CD4-positive, alpha-beta T cell (primary cell): ENCODE data around the gene NDRG2. TPM values are rescaled to one million over a fixed set of nuclear protein-coding genes. Genes with fewer than 3 reads are reported as not detected.

Experiments used
- ATAC-seq: fragments of 200-7000 bp; cut with Tn5 transposase; one replicate; pipeline ENCODE4 v1.10.0; 2022; ENCODE audit warnings: mild to moderate bottlenecking; ENCODE audit not compliant: poor library complexity
- CTCF ChIA-PET: fragments of 350-600 bp; sonication (Branson Sonifier 250); formaldehyde crosslinking; loops from one replicate; lab custom pipeline; 2021; ENCODE audit warnings: antibody characterized with exemption, inconsistent platforms; lab: Charles Lee
- POLR2A ChIA-PET: fragments of 350-600 bp; sonication (Branson Sonifier 250); formaldehyde crosslinking; loops from one replicate; lab custom pipeline; 2021; ENCODE audit warnings: antibody characterized with exemption, inconsistent platforms; lab: Charles Lee
- DNase-seq, 14 experiments: peaks; one replicate each; pipeline ENCODE4 v3.0.0-alpha.2; 2013 to 2020; ENCODE audit warnings: mixed read lengths in 2 of 14
- H3K27ac ChIP-seq, 2 donors: one replicate each; pipeline versions ENCODE4 v1.5.1 to v1.7.0; 2013; ENCODE audit warnings: low read length in 2 of 2, low read depth in 1 of 2, mild to moderate bottlenecking in 1 of 2
- H3K27me3 ChIP-seq, 2 experiments: 1 replicate in 1 of 2; 2 replicates in 1 of 2; pipeline versions ENCODE4 v1.6.1 to v1.7.0; 2013; ENCODE audit warnings: low read length in 2 of 2, control low read depth in 1 of 2, mild to moderate bottlenecking in 1 of 2, moderate library complexity in 1 of 2; ENCODE audit not compliant: insufficient read depth in 2 of 2, control insufficient read depth in 1 of 2
- H3K36me3 ChIP-seq: one replicate; pipeline ENCODE4 v1.6.1; 2013; ENCODE audit warnings: low read length, control low read depth; ENCODE audit not compliant: insufficient read depth
- H3K4me1 ChIP-seq: one replicate; pipeline ENCODE4 v1.6.1; 2013; ENCODE audit warnings: low read length, control low read depth; ENCODE audit not compliant: insufficient read depth
- H3K4me3 ChIP-seq: one replicate; pipeline ENCODE4 v1.5.1; 2013; ENCODE audit warnings: mild to moderate bottlenecking, low read length, moderate library complexity
- H3K9me3 ChIP-seq, 2 experiments: 1 replicate in 1 of 2; 2 replicates in 1 of 2; pipeline versions ENCODE4 v1.6.1 to v1.7.0; 2013; ENCODE audit warnings: low read length in 2 of 2, mild to moderate bottlenecking in 2 of 2, control low read depth in 1 of 2, moderate library complexity in 1 of 2; ENCODE audit not compliant: control insufficient read depth in 1 of 2, insufficient read depth in 1 of 2
- H3K27ac Mint-ChIP-seq: one replicate; pipeline ENCODE4 v1.8.0; 2020; ENCODE audit warnings: mixed read lengths
- H3K27me3 Mint-ChIP-seq: one replicate; pipeline ENCODE4 v1.8.0; 2021; ENCODE audit warnings: mixed read lengths
- H3K36me3 Mint-ChIP-seq: one replicate; pipeline ENCODE4 v1.8.0; 2021; ENCODE audit warnings: low read depth, mixed read lengths
- H3K4me1 Mint-ChIP-seq: one replicate; pipeline ENCODE4 v1.8.0; 2021; ENCODE audit warnings: low read depth, mixed read lengths
- H3K4me3 Mint-ChIP-seq: one replicate; pipeline ENCODE4 v1.8.0; 2020; ENCODE audit warnings: mild to moderate bottlenecking, mixed read lengths
- H3K9me3 Mint-ChIP-seq: one replicate; pipeline ENCODE4 v1.8.0; 2020; ENCODE audit warnings: mixed read lengths
- CTCF ChIP-seq: fragments of 200-600 bp; IDR thresholded peaks from one replicate; pipeline ENCODE4 v1.8.0; 2022; ENCODE audit warnings: antibody characterized with exemption, mild to moderate bottlenecking
- intact Hi-C, 2 experiments: fragments of 100-400 bp; cut with DNase I in 1 of 2; cut with micrococcal nuclease in 1 of 2; formaldehyde crosslinking; loops; one replicate each; pipeline versions ENCODE4 v1.15.1 to v1.9.0; 2023 to 2025; cut with DNase I, micrococcal nuclease
- total RNA-seq, 174 experiments: library from RNA in 2 of 174; stranded (reverse) in 2 of 174; gene quantifications; one replicate each; pipeline ENCODE4 v1.2.3 and lab custom pipeline; 2021 to 2026

NDRG2 gene
- total RNA-seq, 2 experiments from 2014 or later = 26.7 to 28.6 TPM

- no peaks in the 10 kb centered on the region for H3K4me1 Mint-ChIP-seq
- H3K4me3 Mint-ChIP-seq = no peak overlapping the region
- Histone ChIP-seq H3K27ac (no peak overlapping the region), H3K9me3 (no peaks in the 10 kb centered on the region), H3K4me1 (no peaks in the 10 kb centered on the region), H3K27me3 (peaks cover 13% of the 10 kb centered on the region in 2 experiments), H3K36me3 (no peaks in the 10 kb centered on the region), H3K4me3 (no peak overlapping the region)
- H3K36me3 Mint-ChIP-seq = no peaks in the 10 kb centered on the region
- TF ChIP-seq CTCF = no peak
- no peak overlapping the region for H3K27ac Mint-ChIP-seq
- POLR2A ChIA-PET = no interaction called here
- H3K9me3 Mint-ChIP-seq = no peaks in the 10 kb centered on the region
- H3K27me3 Mint-ChIP-seq = peaks cover 62% of the 10 kb centered on the region
- intact Hi-C loops = no loop called here
- CTCF ChIA-PET = interaction anchor here (0.9 to 1.3 kb wide), 4 partner anchors 14 to 90 kb away, joined by 3 to 4 read pairs (median 4); no protein-coding TSS in a partner anchor
- ATAC-seq (no peak), DNase-seq (no peak)
Observed at GRCh38 chr14:21061347-21061668, 36.4 kb upstream of the NDRG2 start.

GRCh38 chr14:21060614-21061346, 35.9 kb upstream of the NDRG2 start:
- DNase-seq = no peak
- ChIA-PET CTCF (interaction anchor here (1.3 kb wide), 1 partner anchor 90 kb away, joined by 4 read pairs; no protein-coding TSS in a partner anchor), POLR2A (no interaction called here)
- no peak for TF ChIP-seq CTCF
- Mint-ChIP-seq H3K36me3 (no peaks in the 10 kb centered on the region), H3K27me3 (peaks cover 57% of the 10 kb centered on the region), H3K9me3 (no peaks in the 10 kb centered on the region), H3K4me3 (no peak overlapping the region), H3K27ac (no peak overlapping the region), H3K4me1 (no peaks in the 10 kb centered on the region)
- no peak for ATAC-seq
- intact Hi-C loops = no loop called here
- no peaks in the 10 kb centered on the region for H3K4me1 ChIP-seq
- no peak overlapping the region for H3K4me3 ChIP-seq
- no peaks in the 10 kb centered on the region for H3K36me3 ChIP-seq
- H3K27ac ChIP-seq = no peak overlapping the region
- no peaks in the 10 kb centered on the region for H3K9me3 ChIP-seq
- H3K27me3 ChIP-seq = peaks cover 10 to 13% of the 10 kb centered on the region in 2 experiments

GRCh38 chr14:21059842-21060613, 35.2 kb upstream of the NDRG2 start:
- no peak for DNase-seq
- Mint-ChIP-seq H3K4me1 (no peaks in the 10 kb centered on the region), H3K36me3 (no peaks in the 10 kb centered on the region), H3K9me3 (no peaks in the 10 kb centered on the region), H3K4me3 (no peak overlapping the region), H3K27ac (no peak overlapping the region), H3K27me3 (peaks cover 49% of the 10 kb centered on the region)
- ChIA-PET POLR2A (no interaction called here), CTCF (interaction anchor here (0.8 kb wide), 1 partner anchor 45 kb away, joined by 3 read pairs; no protein-coding TSS in a partner anchor)
- Histone ChIP-seq H3K9me3 (no peaks in the 10 kb centered on the region), H3K27ac (no peak overlapping the region), H3K4me3 (no peak overlapping the region), H3K27me3 (peaks cover 9 to 13% of the 10 kb centered on the region in 2 experiments), H3K4me1 (no peaks in the 10 kb centered on the region), H3K36me3 (no peaks in the 10 kb centered on the region)
- intact Hi-C loops = no loop called here
- TF ChIP-seq CTCF = no peak
- no peak for ATAC-seq
